Neural progenitor cell (in vitro differentiated cells): ENCODE measurements around the gene AEBP2. TPM values are rescaled to one million over a fixed set of nuclear protein-coding genes. Genes with fewer than 3 reads are reported as not detected.
"Not testable (repeated sequence)": the region's sequence is repeated elsewhere in the genome, so short reads cannot be mapped to it uniquely, and the experiment has no call there.

Source experiments
- DNase-seq: peaks from one replicate; pipeline ENCODE4 v3.0.0-alpha.2; 2016; ENCODE audit warnings: low spot score
- H2AFZ ChIP-seq: fragments of 200-600 bp; sonication (generic); replicated peaks from 2 replicates; pipeline ENCODE4 v1.6.1; 2016; ENCODE audit warnings: antibody characterized with exemption
- H3F3A ChIP-seq: fragments of 200-600 bp; sonication (generic); 2 replicates; pipeline ENCODE4 v1.6.1; 2016; ENCODE audit warnings: antibody characterized with exemption, low read depth
- H3K27ac ChIP-seq: fragments of 200-600 bp; sonication (generic); 2 replicates; pipeline ENCODE4 v1.5.1; 2016; ENCODE audit warnings: mild to moderate bottlenecking
- H3K27me3 ChIP-seq: fragments of 200-600 bp; sonication (generic); 2 replicates; pipeline ENCODE4 v1.6.1; 2016; ENCODE audit warnings: mild to moderate bottlenecking, moderate library complexity
- H3K36me3 ChIP-seq: fragments of 200-600 bp; sonication (generic); 2 replicates; pipeline ENCODE4 v1.5.1; 2016
- H3K4me1 ChIP-seq: fragments of 200-600 bp; sonication (generic); 2 replicates; pipeline ENCODE4 v1.6.1; 2016; ENCODE audit warnings: mixed run types
- H3K4me2 ChIP-seq: fragments of 200-600 bp; sonication (generic); 2 replicates; pipeline ENCODE4 v1.6.1; 2016
- H3K4me3 ChIP-seq: fragments of 200-600 bp; sonication (generic); 2 replicates; pipeline ENCODE4 v1.5.1; 2016
- H3K79me2 ChIP-seq: fragments of 200-600 bp; sonication (generic); 2 replicates; pipeline ENCODE4 v1.6.1; 2016; ENCODE audit warnings: low read depth
- H3K9ac ChIP-seq: fragments of 200-600 bp; sonication (generic); 2 replicates; pipeline ENCODE4 v1.6.1; 2016
- H3K9me3 ChIP-seq: fragments of 200-600 bp; sonication (generic); 2 replicates; pipeline ENCODE4 v1.5.1; 2016; ENCODE audit warnings: low read depth
- H4K20me1 ChIP-seq: fragments of 200-600 bp; sonication (generic); 2 replicates; pipeline ENCODE4 v1.6.1; 2016; ENCODE audit warnings: low read depth
- H3K27ac Mint-ChIP-seq: 3 replicates; pipeline ENCODE4 v1.8.0; 2021; ENCODE audit warnings: mixed read lengths
- H3K27me3 Mint-ChIP-seq: 2 replicates; pipeline ENCODE4 v1.8.0; 2022; ENCODE audit warnings: low read depth, mild to moderate bottlenecking, inconsistent platforms, moderate library complexity, mixed read lengths; ENCODE audit not compliant: insufficient read depth
- H3K36me3 Mint-ChIP-seq: 3 replicates; pipeline ENCODE4 v1.8.0; 2021; ENCODE audit warnings: mixed read lengths
- H3K4me1 Mint-ChIP-seq: 3 replicates; pipeline ENCODE4 v1.8.0; 2021; ENCODE audit warnings: mixed read lengths
- H3K4me3 Mint-ChIP-seq: 3 replicates; pipeline ENCODE4 v1.8.0; 2021; ENCODE audit warnings: mild to moderate bottlenecking, moderate library complexity, mixed read lengths
- H3K9me3 Mint-ChIP-seq: 3 replicates; pipeline ENCODE4 v1.8.0; 2020; ENCODE audit warnings: mixed read lengths
- CTCF ChIP-seq: fragments of 200-600 bp; sonication (generic); IDR thresholded peaks from 2 replicates; pipeline ENCODE4 v1.5.1; 2017; ENCODE audit warnings: antibody characterized with exemption, mild to moderate bottlenecking
- EZH2 ChIP-seq: fragments of 200-600 bp; sonication (generic); IDR thresholded peaks from 2 replicates; pipeline ENCODE4 v1.6.1; 2017; ENCODE audit warnings: antibody characterized with exemption, mild to moderate bottlenecking, moderate library complexity
- EZH2phosphoT487 ChIP-seq: fragments of 200-600 bp; sonication (generic); IDR thresholded peaks from 2 replicates; pipeline ENCODE4 v1.6.1; 2017; ENCODE audit warnings: antibody characterized with exemption
- total RNA-seq: library from RNA; depleted of rRNA; stranded (reverse); fragments of >200 nt; gene quantifications from 2 replicates; pipeline ENCODE4 v1.2.3, GENCODE V29; 2015; ENCODE audit warnings: low replicate concordance

AEBP2 gene
- 22.6 and 34.0 TPM in 2 replicates for total RNA-seq

GRCh38 chr12:19439059-19440018 is at the start of gene AEBP2:
Gene AEBP2 (plus strand): TSS chr12:19439492. CDS start chr12:19439700, 208 bp downstream.
- DNase-seq: peak; percentile 92
- Histone ChIP-seq H3K79me2 (peaks cover 47% of the 10 kb centered on the region), H4K20me1 (peaks cover 39% of the 10 kb centered on the region), H3K36me3 (peaks cover 6% of the 10 kb centered on the region), H3K27me3 (peaks cover 8% of the 10 kb centered on the region), H3K9ac (peak within 1 kb of the TSS; percentile 87), H3K9me3 (no peaks in the 10 kb centered on the region), H3K27ac (peak within 1 kb of the TSS; percentile 61), H3K4me2 (peak within 1 kb of the TSS; percentile 91), H3F3A (peaks cover 41% of the 10 kb centered on the region), H3K4me1 (peaks cover 31% of the 10 kb centered on the region), H2AFZ (peak within 1 kb of the TSS; percentile 15), H3K4me3 (peak within 1 kb of the TSS; percentile 84)
- Mint-ChIP-seq H3K4me1 (peaks cover 20% of the 10 kb centered on the region), H3K27ac (peak within 1 kb of the TSS; percentile 95), H3K4me3 (peak within 1 kb of the TSS; percentile 100), H3K36me3 (peaks cover 18% of the 10 kb centered on the region), H3K27me3 (peaks cover 8% of the 10 kb centered on the region), H3K9me3 (peaks cover 2% of the 10 kb centered on the region)
- TF ChIP-seq EZH2phosphoT487: peak; percentile 16
- no peak for TF ChIP-seq EZH2

- H2AFZ ChIP-seq: no peak overlapping the region
- no peaks in the 10 kb centered on the region for H3K9me3 ChIP-seq
- H3F3A ChIP-seq: no peaks in the 10 kb centered on the region
- H3K4me2 ChIP-seq: no peak overlapping the region
- DNase-seq: no peak
- H3K36me3 Mint-ChIP-seq: peaks cover 2% of the 10 kb centered on the region
- no peaks in the 10 kb centered on the region for H3K27me3 ChIP-seq
- no peaks in the 10 kb centered on the region for H3K4me1 Mint-ChIP-seq
- no peaks in the 10 kb centered on the region for H3K9me3 Mint-ChIP-seq
- H3K27ac ChIP-seq: no peak overlapping the region
- no peak overlapping the region for H3K4me3 Mint-ChIP-seq
- TF ChIP-seq EZH2phosphoT487 (no peak), EZH2 (no peak), CTCF (no peak)
- H3K9ac ChIP-seq: no peak overlapping the region
- no peaks in the 10 kb centered on the region for H4K20me1 ChIP-seq
- peaks cover 2% of the 10 kb centered on the region for H3K27me3 Mint-ChIP-seq
- H3K79me2 ChIP-seq: no peaks in the 10 kb centered on the region
- no peaks in the 10 kb centered on the region for H3K4me1 ChIP-seq
- no peak overlapping the region for H3K4me3 ChIP-seq
- no peaks in the 10 kb centered on the region for H3K36me3 ChIP-seq
- no peak overlapping the region for H3K27ac Mint-ChIP-seq
These were observed 49.2 kb upstream of the AEBP2 start for GRCh38 chr12:19390051-19390598.

- not testable (repeated sequence) for H3K4me1 ChIP-seq, H3K27ac Mint-ChIP-seq, H2AFZ ChIP-seq
These were observed 46.6 kb upstream of the AEBP2 start for GRCh38 chr12:19392644-19393043.

GRCh38 chr12:19394385-19394784 is 44.9 kb upstream of the AEBP2 start:
- no peak overlapping the region for H3K27ac ChIP-seq
- H3K4me1 ChIP-seq: no peaks in the 10 kb centered on the region
- Mint-ChIP-seq H3K27me3 (no peaks in the 10 kb centered on the region), H3K4me3 (no peak overlapping the region), H3K36me3 (no peaks in the 10 kb centered on the region), H3K9me3 (no peaks in the 10 kb centered on the region), H3K4me1 (peaks cover 2% of the 10 kb centered on the region), H3K27ac (no peak overlapping the region)
- no peak overlapping the region for H3K4me2 ChIP-seq
- H3K27me3 ChIP-seq: no peaks in the 10 kb centered on the region
- TF ChIP-seq CTCF: no peak
- no peak for TF ChIP-seq EZH2
- no peak for TF ChIP-seq EZH2phosphoT487
- H3K9ac ChIP-seq: no peak overlapping the region
- H3K79me2 ChIP-seq: no peaks in the 10 kb centered on the region
- H3F3A ChIP-seq: no peaks in the 10 kb centered on the region
- no peaks in the 10 kb centered on the region for H3K36me3 ChIP-seq
- no peak overlapping the region for H3K4me3 ChIP-seq
- no peaks in the 10 kb centered on the region for H3K9me3 ChIP-seq
- H4K20me1 ChIP-seq: no peaks in the 10 kb centered on the region
- H2AFZ ChIP-seq: no peak overlapping the region
- no peak for DNase-seq

More at GRCh38 chr12:19392644-19393043, 46.6 kb upstream of the AEBP2 start:
- not testable (repeated sequence) for H3K36me3 Mint-ChIP-seq, H3K9me3 Mint-ChIP-seq, H3K4me3 ChIP-seq, H3K4me1 Mint-ChIP-seq, DNase-seq, H3K36me3 ChIP-seq, H3F3A ChIP-seq, H3K27me3 Mint-ChIP-seq, H3K4me2 ChIP-seq, H3K4me3 Mint-ChIP-seq, H3K79me2 ChIP-seq, H3K27ac ChIP-seq, H3K9me3 ChIP-seq, H3K9ac ChIP-seq, H3K27me3 ChIP-seq, H4K20me1 ChIP-seq
